Measurements from ENCODE around the gene ACER3.

DNA sequence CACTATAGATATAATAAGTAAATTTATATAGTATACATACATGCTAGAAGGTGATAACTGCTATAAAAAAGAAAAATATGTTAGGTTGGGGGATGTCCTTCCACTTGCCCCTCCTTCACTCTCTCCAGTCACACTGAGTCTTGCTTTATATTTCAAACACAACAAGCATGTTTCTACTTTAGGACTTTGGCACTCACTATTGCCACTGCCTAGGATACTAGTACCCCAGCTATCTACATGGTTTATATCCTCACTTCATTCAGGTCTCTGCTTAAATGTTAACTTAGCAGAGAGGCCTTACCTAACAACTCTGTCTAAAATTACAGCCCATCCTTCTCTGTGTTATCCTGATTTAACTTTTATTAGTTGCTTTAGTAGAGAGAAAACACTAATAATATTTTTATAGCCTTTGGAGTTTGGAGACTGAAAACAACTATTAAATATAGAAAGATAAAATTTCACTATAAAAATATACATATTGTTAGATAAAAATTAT lies 134.4 kb downstream of the ACER3 start:
- TF ChIP-seq RAD21 (conservative IDR thresholded peaks at IDR 0.05) (no peak), SMC3 (conservative IDR thresholded peaks at IDR 0.05; ENCODE audit: poor library complexity) (no peak)
